GM23338 (cell line): ENCODE results near the gene RPL7A. TPM values are rescaled to one million over a fixed set of nuclear protein-coding genes. Genes with fewer than 3 reads are reported as not detected.

Source experiments
- ATAC-seq: fragments of 200-7000 bp; cut with Tn5 transposase; 3 replicates; pipeline ENCODE4 v1.9.1; 2020
- DNase-seq: peaks from one replicate; pipeline ENCODE4 v3.0.0-alpha.2; 2015; ENCODE audit warnings: low spot score
- H2AFZ ChIP-seq: fragments of 200-600 bp; sonication (generic); 2 replicates; pipeline ENCODE4 v1.8.0; 2016; ENCODE audit warnings: antibody characterized with exemption, mild to moderate bottlenecking, moderate library complexity
- H3F3A ChIP-seq: fragments of 200-600 bp; sonication (generic); replicated peaks from 2 replicates; pipeline ENCODE4 v1.8.0; 2017; ENCODE audit warnings: antibody characterized with exemption, mixed run types, low read depth
- H3K27ac ChIP-seq: fragments of 200-600 bp; sonication (generic); 2 replicates; pipeline ENCODE4 v1.6.1; 2016; ENCODE audit warnings: low read depth
- H3K27me3 ChIP-seq: fragments of 200-600 bp; sonication (generic); 2 replicates; pipeline ENCODE4 v1.8.0; 2016; ENCODE audit warnings: mild to moderate bottlenecking, mixed run types, moderate library complexity; ENCODE audit not compliant: insufficient read depth
- H3K36me3 ChIP-seq: fragments of 200-600 bp; sonication (generic); 2 replicates; pipeline ENCODE4 v1.8.0; 2016; ENCODE audit warnings: mild to moderate bottlenecking; ENCODE audit not compliant: insufficient read depth
- H3K4me1 ChIP-seq: fragments of 200-600 bp; sonication (generic); 2 replicates; pipeline ENCODE4 v1.8.0; 2016; ENCODE audit warnings: mild to moderate bottlenecking, moderate library complexity; ENCODE audit not compliant: insufficient read depth
- H3K4me2 ChIP-seq: fragments of 200-600 bp; sonication (generic); 2 replicates; pipeline ENCODE4 v1.7.1; 2017; ENCODE audit warnings: mixed run types
- H3K4me3 ChIP-seq: fragments of 200-600 bp; sonication (generic); 2 replicates; pipeline ENCODE4 v1.6.1; 2016; ENCODE audit warnings: mixed run types
- H3K79me2 ChIP-seq: fragments of 200-600 bp; sonication (generic); replicated peaks from 2 replicates; pipeline ENCODE4 v1.8.0; 2017; ENCODE audit warnings: mild to moderate bottlenecking; ENCODE audit not compliant: insufficient read depth
- H3K9me2 ChIP-seq: fragments of 200-600 bp; sonication (generic); 2 replicates; pipeline ENCODE4 v1.8.0; 2017; ENCODE audit not compliant: insufficient read depth
- H4K20me1 ChIP-seq: fragments of 200-600 bp; sonication (generic); replicated peaks from 2 replicates; pipeline ENCODE4 v1.8.0; 2017; ENCODE audit warnings: mild to moderate bottlenecking; ENCODE audit not compliant: insufficient read depth
- H3K27ac Mint-ChIP-seq: 2 replicates; pipeline ENCODE4 v1.8.0; 2020; ENCODE audit warnings: inconsistent platforms, mild to moderate bottlenecking, moderate library complexity, mixed read lengths
- H3K27me3 Mint-ChIP-seq: 3 replicates; pipeline ENCODE4 v1.8.0; 2022; ENCODE audit warnings: low read depth, mild to moderate bottlenecking, moderate library complexity, mixed read lengths, inconsistent platforms; ENCODE audit not compliant: insufficient read depth, poor library complexity
- H3K36me3 Mint-ChIP-seq: 3 replicates; pipeline ENCODE4 v1.8.0; 2021; ENCODE audit warnings: low read depth, mild to moderate bottlenecking, inconsistent platforms, moderate library complexity, mixed read lengths
- H3K4me1 Mint-ChIP-seq: 3 replicates; pipeline ENCODE4 v1.8.0; 2020; ENCODE audit warnings: mild to moderate bottlenecking, inconsistent platforms, mixed read lengths
- H3K4me3 Mint-ChIP-seq: 3 replicates; pipeline ENCODE4 v1.8.0; 2021; ENCODE audit warnings: moderate library complexity, mild to moderate bottlenecking, inconsistent platforms, mixed read lengths
- H3K9me3 Mint-ChIP-seq: 3 replicates; pipeline ENCODE4 v1.8.0; 2020; ENCODE audit warnings: moderate library complexity, mild to moderate bottlenecking, inconsistent platforms, mixed read lengths
- JUNB ChIP-seq: IDR thresholded peaks from one replicate; pipeline ENCODE4 v1.6.1; 2016; ENCODE audit warnings: antibody characterized with exemption; ENCODE audit not compliant: unreplicated experiment
- NANOG ChIP-seq: IDR thresholded peaks from 2 replicates; pipeline ENCODE4 v1.6.1; 2016; ENCODE audit warnings: antibody characterized with exemption, borderline replicate concordance
- POLR2AphosphoS5 ChIP-seq: IDR thresholded peaks from 2 replicates; pipeline ENCODE4 v1.6.1; 2016; ENCODE audit warnings: antibody characterized with exemption, low read depth
- STAT1 ChIP-seq: IDR thresholded peaks from one replicate; pipeline ENCODE4 v1.6.1; 2016; ENCODE audit warnings: antibody characterized with exemption; ENCODE audit not compliant: unreplicated experiment
- ZNF331 ChIP-seq: fragments of 250-450 bp; sonication (Bioruptor Pico); IDR thresholded peaks from 2 replicates; pipeline ENCODE4 v1.5.0; 2020; ENCODE audit warnings: low read depth, mild to moderate bottlenecking, moderate library complexity
- polyA plus RNA-seq: library from polyadenylated mRNA; unstranded; fragments of >200 nt; fragmentation: Nextera tagmentation; extraction: Ambion mirVana; gene quantifications from 2 replicates; pipeline ENCODE4 v1.2.1, GENCODE V29; 2016
- total RNA-seq: library from RNA; depleted of rRNA; stranded (reverse); fragments of >200 nt; shearing (Covaris generic); gene quantifications from 2 replicates; pipeline ENCODE4 v1.2.3, GENCODE V29; 2014
- TF ChIP-seq, protein P1 (sequence below), 2 experiments: fragments of 200-600 bp in 1 of 2; sonication (generic) in 1 of 2; conservative IDR thresholded peaks; 2 replicates each; pipeline versions ENCODE4 v1.5.1 to v1.6.1; 2016 to 2017; ENCODE audit warnings: antibody characterized with exemption in 2 of 2, low read depth in 2 of 2, mild to moderate bottlenecking in 2 of 2, moderate library complexity in 1 of 2
- TF ChIP-seq, protein P2 (sequence below): fragments of 250-450 bp; sonication (Bioruptor Pico); IDR thresholded peaks from 2 replicates; pipeline ENCODE4 v1.5.0; 2020; ENCODE audit warnings: mild to moderate bottlenecking, moderate library complexity

RPL7A gene
- total and polyA plus RNA-seq, 2 experiments from 2014 or later = 1,644 to 2,020 TPM

DNA sequence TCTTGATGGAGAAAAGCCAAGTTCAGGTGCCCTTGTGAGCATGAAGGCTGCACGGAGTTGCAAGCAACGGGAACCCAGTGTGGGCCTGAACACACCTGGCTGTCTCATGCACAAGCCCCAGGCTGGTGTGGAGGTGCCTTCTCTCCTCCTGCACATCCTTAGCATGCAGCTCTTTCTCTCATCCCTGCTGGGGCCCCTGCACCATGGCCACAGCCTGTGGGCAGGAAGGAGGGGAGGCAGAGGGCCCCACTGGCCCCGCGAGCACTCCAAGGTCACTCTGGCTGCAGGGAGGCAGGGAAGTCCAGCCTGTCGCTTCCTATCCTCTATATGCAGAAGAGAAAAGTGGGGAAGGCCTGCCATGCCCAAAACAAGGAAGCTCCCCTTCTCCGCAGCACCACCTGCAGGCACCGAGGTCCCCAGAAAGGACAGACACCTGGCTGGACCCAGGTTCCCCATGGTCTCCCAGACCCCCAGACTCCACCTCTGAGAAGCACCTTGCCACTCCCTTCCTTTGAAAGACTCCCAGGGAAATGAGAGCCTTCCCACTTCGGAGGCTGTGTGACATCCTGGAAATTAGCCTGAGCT, 46.8 kb downstream of the RPL7A start:
- Histone ChIP-seq H3K27ac (no peak overlapping the region), H4K20me1 (no peaks in the 10 kb centered on the region), H3K4me3 (no peak overlapping the region), H3K4me1 (no peaks in the 10 kb centered on the region), H3K36me3 (no peaks in the 10 kb centered on the region), H3K4me2 (no peak overlapping the region), H3K9me2 (no peaks in the 10 kb centered on the region), H2AFZ (no peak overlapping the region), H3F3A (no peaks in the 10 kb centered on the region), H3K27me3 (no peaks in the 10 kb centered on the region), H3K79me2 (no peaks in the 10 kb centered on the region)
- Mint-ChIP-seq H3K9me3 (peaks cover 15% of the 10 kb centered on the region), H3K27ac (no peak overlapping the region), H3K27me3 (peaks cover 12% of the 10 kb centered on the region), H3K4me3 (no peak overlapping the region), H3K4me1 (no peaks in the 10 kb centered on the region), H3K36me3 (no peaks in the 10 kb centered on the region)
- TF ChIP-seq POLR2AphosphoS5 = no peak
- TF ChIP-seq, protein P1, sequence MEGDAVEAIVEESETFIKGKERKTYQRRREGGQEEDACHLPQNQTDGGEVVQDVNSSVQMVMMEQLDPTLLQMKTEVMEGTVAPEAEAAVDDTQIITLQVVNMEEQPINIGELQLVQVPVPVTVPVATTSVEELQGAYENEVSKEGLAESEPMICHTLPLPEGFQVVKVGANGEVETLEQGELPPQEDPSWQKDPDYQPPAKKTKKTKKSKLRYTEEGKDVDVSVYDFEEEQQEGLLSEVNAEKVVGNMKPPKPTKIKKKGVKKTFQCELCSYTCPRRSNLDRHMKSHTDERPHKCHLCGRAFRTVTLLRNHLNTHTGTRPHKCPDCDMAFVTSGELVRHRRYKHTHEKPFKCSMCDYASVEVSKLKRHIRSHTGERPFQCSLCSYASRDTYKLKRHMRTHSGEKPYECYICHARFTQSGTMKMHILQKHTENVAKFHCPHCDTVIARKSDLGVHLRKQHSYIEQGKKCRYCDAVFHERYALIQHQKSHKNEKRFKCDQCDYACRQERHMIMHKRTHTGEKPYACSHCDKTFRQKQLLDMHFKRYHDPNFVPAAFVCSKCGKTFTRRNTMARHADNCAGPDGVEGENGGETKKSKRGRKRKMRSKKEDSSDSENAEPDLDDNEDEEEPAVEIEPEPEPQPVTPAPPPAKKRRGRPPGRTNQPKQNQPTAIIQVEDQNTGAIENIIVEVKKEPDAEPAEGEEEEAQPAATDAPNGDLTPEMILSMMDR (conservative IDR thresholded peaks at IDR 0.05; ENCODE audit: low read depth in 2 of 2) = peak; percentile 14 to 42; a peak in 2 of 4 replicates
- DNase-seq (peak; percentile 25), ATAC-seq (no peak)

DNA sequence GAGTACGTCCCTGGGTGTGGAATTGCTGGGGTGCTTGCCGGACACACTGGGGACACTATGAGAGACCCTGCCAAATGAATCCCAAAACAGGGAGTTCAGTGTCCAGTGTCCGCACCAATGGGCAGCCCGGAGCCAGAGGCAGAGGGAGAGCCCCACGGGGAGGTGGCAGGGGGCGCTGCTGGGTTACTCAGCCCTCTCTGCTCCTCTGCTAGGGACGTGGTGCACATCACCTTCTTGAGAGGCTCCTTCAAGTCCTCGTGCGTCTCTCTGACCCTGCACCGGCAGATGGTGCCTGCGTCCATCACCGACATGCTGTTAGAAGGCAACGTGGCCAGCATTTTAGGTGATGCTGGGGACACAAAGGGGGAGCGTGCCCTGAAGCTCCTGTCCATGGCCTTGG, 48.9 kb downstream of the RPL7A start:
- H3K79me2 ChIP-seq = no peaks in the 10 kb centered on the region
- no peaks in the 10 kb centered on the region for H4K20me1 ChIP-seq
- H3K4me1 ChIP-seq = no peaks in the 10 kb centered on the region
- H3K4me3 ChIP-seq = no peak overlapping the region
- no peak for TF ChIP-seq JUNB
- TF ChIP-seq, protein P1 (conservative IDR thresholded peaks at IDR 0.05; ENCODE audit: low read depth in 2 of 2) = peak; percentile 61 to 84
- no peaks in the 10 kb centered on the region for H3K36me3 ChIP-seq
- H2AFZ ChIP-seq = no peak overlapping the region
- H3K36me3 Mint-ChIP-seq = no peaks in the 10 kb centered on the region
- no peak overlapping the region for H3K27ac ChIP-seq
- H3K27ac Mint-ChIP-seq = no peak overlapping the region
- peaks cover 14% of the 10 kb centered on the region for H3K27me3 Mint-ChIP-seq
- no peak overlapping the region for H3K4me3 Mint-ChIP-seq
- no peak overlapping the region for H3K4me2 ChIP-seq
- DNase-seq = peak; percentile 86
- no peaks in the 10 kb centered on the region for H3K4me1 Mint-ChIP-seq
- peak; percentile 94 for ATAC-seq
- no peaks in the 10 kb centered on the region for H3K27me3 ChIP-seq
- no peaks in the 10 kb centered on the region for H3K9me2 ChIP-seq
- H3F3A ChIP-seq = no peaks in the 10 kb centered on the region
- no peaks in the 10 kb centered on the region for H3K9me3 Mint-ChIP-seq

DNA sequence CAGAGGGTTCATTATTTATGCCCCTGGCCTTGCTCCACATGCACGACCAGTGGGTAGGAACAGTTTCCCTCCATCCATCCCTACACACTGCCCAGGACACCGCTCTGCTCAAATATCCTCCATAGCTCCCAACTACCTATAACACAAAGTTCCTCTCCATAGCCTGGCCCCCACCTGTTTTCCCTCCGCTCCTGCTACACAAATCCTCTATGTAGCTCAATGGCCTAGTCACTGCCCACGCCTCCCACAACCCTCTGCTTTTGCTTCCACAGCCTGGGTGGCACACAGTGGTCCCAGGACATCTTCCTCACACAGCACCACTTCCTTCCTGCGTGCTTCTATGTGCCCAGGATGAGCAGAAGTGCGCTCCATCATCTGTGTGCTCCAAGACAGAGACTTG, 49.4 kb downstream of the RPL7A start:
- H3K4me3 ChIP-seq = no peak overlapping the region
- H3K27me3 ChIP-seq = no peaks in the 10 kb centered on the region
- H3K9me3 Mint-ChIP-seq = no peaks in the 10 kb centered on the region
- DNase-seq = no peak
- H3K79me2 ChIP-seq = no peaks in the 10 kb centered on the region
- no peak for ATAC-seq
- no peaks in the 10 kb centered on the region for H3K4me1 Mint-ChIP-seq
- no peaks in the 10 kb centered on the region for H3K4me1 ChIP-seq
- H3K27me3 Mint-ChIP-seq = peaks cover 17% of the 10 kb centered on the region
- no peak overlapping the region for H3K27ac ChIP-seq
- H4K20me1 ChIP-seq = no peaks in the 10 kb centered on the region
- no peaks in the 10 kb centered on the region for H3K36me3 ChIP-seq
- no peak overlapping the region for H3K4me3 Mint-ChIP-seq
- H3K36me3 Mint-ChIP-seq = no peaks in the 10 kb centered on the region
- H2AFZ ChIP-seq = no peak overlapping the region
- no peak overlapping the region for H3K27ac Mint-ChIP-seq
- no peaks in the 10 kb centered on the region for H3K9me2 ChIP-seq
- H3K4me2 ChIP-seq = no peak overlapping the region
- H3F3A ChIP-seq = no peaks in the 10 kb centered on the region
- no peak for TF ChIP-seq NANOG
- TF ChIP-seq, protein P2, sequence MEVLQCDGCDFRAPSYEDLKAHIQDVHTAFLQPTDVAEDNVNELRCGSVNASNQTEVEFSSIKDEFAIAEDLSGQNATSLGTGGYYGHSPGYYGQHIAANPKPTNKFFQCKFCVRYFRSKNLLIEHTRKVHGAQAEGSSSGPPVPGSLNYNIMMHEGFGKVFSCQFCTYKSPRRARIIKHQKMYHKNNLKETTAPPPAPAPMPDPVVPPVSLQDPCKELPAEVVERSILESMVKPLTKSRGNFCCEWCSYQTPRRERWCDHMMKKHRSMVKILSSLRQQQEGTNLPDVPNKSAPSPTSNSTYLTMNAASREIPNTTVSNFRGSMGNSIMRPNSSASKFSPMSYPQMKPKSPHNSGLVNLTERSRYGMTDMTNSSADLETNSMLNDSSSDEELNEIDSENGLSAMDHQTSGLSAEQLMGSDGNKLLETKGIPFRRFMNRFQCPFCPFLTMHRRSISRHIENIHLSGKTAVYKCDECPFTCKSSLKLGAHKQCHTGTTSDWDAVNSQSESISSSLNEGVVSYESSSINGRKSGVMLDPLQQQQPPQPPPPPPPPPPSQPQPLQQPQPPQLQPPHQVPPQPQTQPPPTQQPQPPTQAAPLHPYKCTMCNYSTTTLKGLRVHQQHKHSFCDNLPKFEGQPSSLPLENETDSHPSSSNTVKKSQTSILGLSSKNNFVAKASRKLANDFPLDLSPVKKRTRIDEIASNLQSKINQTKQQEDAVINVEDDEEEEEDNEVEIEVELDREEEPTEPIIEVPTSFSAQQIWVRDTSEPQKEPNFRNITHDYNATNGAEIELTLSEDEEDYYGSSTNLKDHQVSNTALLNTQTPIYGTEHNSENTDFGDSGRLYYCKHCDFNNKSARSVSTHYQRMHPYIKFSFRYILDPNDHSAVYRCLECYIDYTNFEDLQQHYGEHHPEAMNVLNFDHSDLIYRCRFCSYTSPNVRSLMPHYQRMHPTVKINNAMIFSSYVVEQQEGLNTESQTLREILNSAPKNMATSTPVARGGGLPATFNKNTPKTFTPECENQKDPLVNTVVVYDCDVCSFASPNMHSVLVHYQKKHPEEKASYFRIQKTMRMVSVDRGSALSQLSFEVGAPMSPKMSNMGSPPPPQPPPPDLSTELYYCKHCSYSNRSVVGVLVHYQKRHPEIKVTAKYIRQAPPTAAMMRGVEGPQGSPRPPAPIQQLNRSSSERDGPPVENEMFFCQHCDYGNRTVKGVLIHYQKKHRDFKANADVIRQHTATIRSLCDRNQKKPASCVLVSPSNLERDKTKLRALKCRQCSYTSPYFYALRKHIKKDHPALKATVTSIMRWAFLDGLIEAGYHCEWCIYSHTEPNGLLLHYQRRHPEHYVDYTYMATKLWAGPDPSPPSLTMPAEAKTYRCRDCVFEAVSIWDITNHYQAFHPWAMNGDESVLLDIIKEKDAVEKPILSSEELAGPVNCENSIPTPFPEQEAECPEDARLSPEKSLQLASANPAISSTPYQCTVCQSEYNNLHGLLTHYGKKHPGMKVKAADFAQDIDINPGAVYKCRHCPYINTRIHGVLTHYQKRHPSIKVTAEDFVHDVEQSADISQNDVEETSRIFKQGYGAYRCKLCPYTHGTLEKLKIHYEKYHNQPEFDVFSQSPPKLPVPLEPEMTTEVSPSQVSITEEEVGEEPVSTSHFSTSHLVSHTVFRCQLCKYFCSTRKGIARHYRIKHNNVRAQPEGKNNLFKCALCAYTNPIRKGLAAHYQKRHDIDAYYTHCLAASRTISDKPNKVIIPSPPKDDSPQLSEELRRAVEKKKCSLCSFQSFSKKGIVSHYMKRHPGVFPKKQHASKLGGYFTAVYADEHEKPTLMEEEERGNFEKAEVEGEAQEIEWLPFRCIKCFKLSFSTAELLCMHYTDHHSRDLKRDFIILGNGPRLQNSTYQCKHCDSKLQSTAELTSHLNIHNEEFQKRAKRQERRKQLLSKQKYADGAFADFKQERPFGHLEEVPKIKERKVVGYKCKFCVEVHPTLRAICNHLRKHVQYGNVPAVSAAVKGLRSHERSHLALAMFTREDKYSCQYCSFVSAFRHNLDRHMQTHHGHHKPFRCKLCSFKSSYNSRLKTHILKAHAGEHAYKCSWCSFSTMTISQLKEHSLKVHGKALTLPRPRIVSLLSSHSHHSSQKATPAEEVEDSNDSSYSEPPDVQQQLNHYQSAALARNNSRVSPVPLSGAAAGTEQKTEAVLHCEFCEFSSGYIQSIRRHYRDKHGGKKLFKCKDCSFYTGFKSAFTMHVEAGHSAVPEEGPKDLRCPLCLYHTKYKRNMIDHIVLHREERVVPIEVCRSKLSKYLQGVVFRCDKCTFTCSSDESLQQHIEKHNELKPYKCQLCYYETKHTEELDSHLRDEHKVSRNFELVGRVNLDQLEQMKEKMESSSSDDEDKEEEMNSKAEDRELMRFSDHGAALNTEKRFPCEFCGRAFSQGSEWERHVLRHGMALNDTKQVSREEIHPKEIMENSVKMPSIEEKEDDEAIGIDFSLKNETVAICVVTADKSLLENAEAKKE (CRISPR knock-in tag) = no peak
- TF ChIP-seq STAT1 = no peak
- TF ChIP-seq ZNF331 (CRISPR knock-in tag) = no peak
